ENCODE measurements around the gene MDP1. TPM values are rescaled to one million over a fixed set of nuclear protein-coding genes. Genes with fewer than 3 reads are reported as not detected.
A peak's percentile ranks its signal among the peaks of the same experiment; 100 is the strongest.
"Not testable (repeated sequence)": the region's sequence is repeated elsewhere in the genome, so short reads cannot be mapped to it uniquely, and the experiment has no call there.

The MDP1 gene
- polyA plus RNA-seq, 10 donors = 6.1 to 10.2 (median 8.0) TPM

DNA sequence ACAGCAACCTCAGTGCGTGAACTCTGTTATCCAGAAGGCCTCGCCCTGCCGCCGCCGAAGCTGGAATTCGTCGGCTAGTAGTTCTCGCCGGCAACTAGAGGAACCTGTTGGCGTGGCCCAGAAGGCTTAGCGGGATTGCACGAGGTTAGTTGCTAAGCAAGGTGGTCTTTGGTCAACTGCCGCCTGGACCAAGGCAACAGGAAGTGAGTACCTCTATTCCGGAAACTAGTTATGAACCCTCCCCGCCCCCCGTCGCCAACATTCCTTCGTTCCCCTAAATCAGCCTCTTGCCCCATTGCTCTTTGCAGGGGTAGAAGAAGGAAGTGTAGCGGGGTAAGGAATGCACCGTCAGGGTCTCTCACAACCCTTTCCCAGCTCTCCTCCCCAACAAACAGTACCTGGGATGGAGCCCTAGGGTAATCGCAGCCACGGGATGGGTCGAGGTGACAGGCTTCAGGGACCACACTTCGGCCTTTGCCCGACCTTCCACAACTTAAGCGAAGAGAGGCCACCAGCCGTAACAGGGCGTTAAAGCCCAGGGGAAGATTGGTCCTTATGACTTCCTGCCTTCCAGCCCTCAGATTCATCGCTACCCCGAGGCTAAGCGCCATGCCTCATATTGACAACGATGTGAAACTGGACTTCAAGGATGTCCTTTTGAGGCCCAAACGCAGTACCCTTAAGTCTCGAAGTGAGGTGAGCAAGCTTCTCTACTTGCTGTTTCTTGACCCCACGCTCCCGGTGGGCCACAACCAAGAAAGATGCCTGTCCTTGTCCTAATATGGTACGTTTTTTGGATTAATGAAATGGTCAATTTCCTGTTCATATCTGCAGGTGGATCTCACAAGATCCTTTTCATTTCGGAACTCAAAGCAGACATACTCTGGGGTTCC lies 17.0 kb upstream of the MDP1 start, which contains the start of gene GMPR2:
Gene GMPR2 (plus strand): TSS at position 285 of the 893 bp plus-strand sequence. CDS start 325 bp downstream, at position 610.
- DNase-seq = no peak

- peak; percentile 91 to 97 (median 96) for DNase-seq
Measured at GRCh38 chr14:24232121-24232644, 16.3 kb upstream of the MDP1 start, which contains the start of gene NEDD8. Gene NEDD8 (minus strand): TSS chr14:24232367. CDS start chr14:24232267, 100 bp downstream.

GRCh38 chr14:24231263-24232120 lies 15.6 kb upstream of the MDP1 start:
- DNase-seq = peak in 1 of 3 donors; percentile 19

DNA sequence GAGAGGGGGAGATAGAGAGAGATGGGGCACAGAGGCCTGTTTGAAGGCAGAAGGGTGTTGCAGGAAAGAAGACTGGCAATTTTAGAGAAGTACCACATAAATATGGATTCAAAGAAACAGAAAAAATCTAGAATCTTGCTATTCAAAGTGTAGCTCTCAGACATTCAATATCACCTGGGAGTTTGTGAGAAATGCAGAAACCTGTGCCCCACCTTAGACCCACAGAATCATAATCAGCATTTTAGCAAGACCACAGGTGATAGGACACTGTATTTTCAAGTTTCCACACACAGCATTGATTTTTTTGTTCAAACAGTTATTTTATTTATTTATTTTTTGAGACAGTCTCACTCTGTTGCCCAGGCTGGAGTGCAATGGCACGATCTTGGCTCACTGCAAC lies 13.0 kb upstream of the MDP1 start:
- DNase-seq = no peak

DNA sequence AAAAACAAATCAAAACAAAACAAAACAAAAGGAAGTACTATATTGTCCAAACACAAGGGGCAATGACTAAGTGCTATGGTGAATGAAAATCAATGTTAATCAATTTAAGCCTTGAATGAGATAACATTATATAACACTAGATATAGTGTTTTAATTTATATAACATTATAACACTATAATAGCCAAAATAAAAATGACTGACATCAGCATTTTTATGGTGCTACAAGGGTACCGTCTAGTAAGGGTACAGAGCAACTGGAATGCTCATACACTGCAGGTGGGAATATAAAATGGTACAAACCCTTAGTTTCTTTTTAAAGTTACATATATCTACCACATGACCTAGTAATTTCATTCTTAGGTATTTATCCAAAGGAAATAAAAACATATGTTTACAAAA lies 10.6 kb upstream of the MDP1 start:
- DNase-seq = no peak

GRCh38 chr14:24224618-24225071 lies 8.8 kb upstream of the MDP1 start:
- DNase-seq = peak in 1 of 3 donors; percentile 77

DNA sequence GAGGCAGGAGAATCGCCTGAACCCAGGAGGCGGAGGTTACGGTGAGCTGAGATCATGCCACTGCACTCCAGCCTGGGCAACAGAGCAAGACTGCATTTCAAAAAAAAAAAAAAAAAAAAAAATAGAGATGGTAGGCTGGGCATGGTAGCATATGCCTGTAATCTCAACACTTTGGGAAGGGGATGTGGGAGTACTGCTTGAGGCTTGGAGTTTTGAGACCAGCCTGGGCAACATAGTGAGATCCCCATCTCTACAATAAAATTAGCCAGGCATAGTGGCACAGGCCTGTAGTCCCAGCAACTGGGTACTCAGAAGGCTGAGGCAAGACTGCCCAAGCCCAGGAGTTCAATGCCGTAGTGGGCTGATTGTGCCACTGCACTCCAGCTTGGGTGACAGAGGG lies 7.1 kb upstream of the MDP1 start:
- not testable (repeated sequence) for DNase-seq

DNA sequence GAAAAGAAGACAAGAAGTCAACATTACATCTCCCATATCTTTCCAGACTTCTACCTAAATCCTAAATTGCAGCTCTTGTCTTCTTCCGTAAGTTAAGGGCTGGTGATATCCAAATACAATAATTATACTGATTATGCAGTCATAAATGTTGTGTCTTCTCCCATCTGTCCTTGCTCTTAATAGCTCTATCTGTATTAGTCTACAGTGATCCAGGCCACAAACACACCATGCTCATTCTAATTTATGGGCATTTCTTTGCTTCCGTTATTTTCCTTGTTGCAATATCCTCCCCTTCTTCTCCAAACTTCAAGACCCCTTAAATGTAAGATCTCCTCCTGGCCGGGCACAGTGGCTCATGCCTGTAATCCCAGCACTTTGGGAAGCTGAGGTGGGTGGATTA lies 3.7 kb upstream of the MDP1 start:
- no peak for DNase-seq

- no peak for DNase-seq
Measured at GRCh38 chr14:24219080-24219479, 3.2 kb upstream of the MDP1 start.

GRCh38 chr14:24216876-24217275 lies 1.0 kb upstream of the MDP1 start:
- DNase-seq = not testable (repeated sequence)

- DNase-seq = no peak
Measured at GRCh38 chr14:24216345-24216699, 456 bp upstream of the MDP1 start.

- no peak for DNase-seq
Measured at GRCh38 chr14:24213866-24214662, 1.8 kb downstream of the MDP1 start.

- DNase-seq = peak; percentile 96 to 98 (median 98)
Measured at GRCh38 chr14:24212924-24213865, 2.7 kb downstream of the MDP1 start, which contains the start of gene CHMP4A. Gene CHMP4A (minus strand): TSS chr14:24213488. CDS start chr14:24213439, 49 bp downstream.

DNA sequence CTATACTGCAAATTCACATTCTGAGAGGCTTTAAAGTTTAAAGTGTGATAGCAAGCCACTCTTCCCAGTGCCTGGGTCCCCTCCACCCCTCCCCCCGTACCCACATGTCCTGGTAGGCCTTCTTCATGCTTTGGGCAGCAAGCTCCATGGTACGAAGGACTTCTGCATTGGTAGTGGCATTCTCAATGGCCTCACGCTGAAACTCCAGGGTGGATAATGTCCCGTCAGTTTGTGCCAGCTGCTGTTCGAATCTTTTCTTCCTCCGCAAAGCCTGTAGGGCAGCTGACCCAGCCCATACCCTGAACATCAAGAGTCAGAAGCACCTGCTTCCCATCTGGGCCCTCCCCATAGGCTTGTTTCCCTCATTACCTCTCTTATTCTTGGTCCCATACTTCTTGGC lies 4.6 kb downstream of the MDP1 start:
- DNase-seq = no peak

DNA sequence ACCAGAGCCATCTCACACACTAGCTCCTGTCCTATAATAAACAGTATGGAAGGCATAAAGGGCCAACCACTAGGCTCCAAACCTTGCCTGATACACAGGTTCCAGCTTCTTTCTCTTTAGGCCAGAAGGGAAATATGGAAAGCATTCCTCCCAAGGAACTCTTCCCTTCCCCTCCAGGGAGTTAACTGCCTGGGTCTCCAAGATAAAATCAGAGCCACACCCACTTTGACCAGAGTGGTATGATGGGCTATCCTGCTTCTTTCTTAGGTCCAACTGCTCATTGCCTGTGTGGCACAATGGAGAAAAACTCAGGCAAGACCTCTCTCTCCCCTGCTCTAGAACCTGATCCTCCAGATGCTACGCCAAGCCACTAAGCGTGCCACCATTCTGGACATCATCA lies 8.2 kb downstream of the MDP1 start:
- no peak for DNase-seq

GRCh38 chr14:24207104-24207551 lies 8.7 kb downstream of the MDP1 start:
- no peak for DNase-seq

- no peak for DNase-seq
Measured at GRCh38 chr14:24206260-24207103, 9.4 kb downstream of the MDP1 start.

DNA sequence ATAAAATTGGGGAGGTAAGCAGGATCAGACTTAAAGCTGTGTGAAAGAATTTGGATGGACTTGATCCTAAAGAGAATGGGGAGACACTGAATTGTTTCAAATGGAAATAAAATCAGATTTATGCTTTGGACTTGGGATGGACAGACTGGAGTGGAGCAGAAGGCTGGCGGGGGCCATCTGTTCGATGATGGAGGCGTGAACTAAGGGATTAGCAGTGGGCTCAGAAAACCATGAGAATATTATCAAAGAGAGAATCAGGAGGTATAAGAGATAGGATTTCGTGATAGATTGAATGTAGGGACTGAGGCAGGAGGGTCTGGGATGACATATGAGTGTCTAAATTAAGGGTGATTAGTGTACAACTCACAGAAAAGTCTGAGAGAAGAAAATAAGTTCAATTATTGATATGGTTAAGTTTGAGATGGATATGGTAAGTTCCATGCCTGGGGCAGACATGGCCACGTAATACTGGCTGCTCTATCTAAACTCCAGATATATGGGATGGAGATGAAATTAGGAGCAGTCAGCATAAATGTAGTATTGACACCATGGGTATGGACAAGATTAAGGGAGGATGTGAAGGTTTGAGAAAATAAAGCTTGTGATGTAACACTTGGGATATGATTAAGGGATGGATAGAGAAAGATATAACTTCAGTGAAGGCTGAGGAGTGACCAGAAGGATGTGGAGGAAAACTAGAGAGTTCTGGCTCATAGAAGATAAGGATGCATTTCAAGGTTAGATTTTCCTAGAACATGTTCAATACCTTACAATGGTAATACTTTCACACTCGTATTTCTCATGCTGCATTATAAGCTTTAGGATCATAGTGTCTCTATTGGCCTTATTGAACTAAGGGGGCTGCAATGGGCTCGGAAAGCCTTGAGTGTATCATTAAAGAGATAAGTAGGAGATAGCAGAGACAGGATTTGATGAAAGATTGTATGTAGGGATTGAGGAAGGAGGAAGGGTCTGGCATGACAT lies 11.4 kb downstream of the MDP1 start:
- DNase-seq = no peak

Measured in muscle of back (tissue), 11 donors.